HEK293 (cell line): ENCODE results near the gene GLT6D1.
A peak's percentile ranks its signal among the peaks of the same experiment; 100 is the strongest.

ENCODE experiments used
- CTCF ChIA-PET: fragments of 350-600 bp; formaldehyde crosslinking; extraction: SDS; loops from one replicate; lab custom pipeline; 2021; ENCODE audit warnings: antibody characterized with exemption; lab: Yijun Ruan, JAX
- POLR2A ChIA-PET: fragments of 300-600 bp; formaldehyde crosslinking; extraction: SDS; loops from one replicate; lab custom pipeline; 2020; ENCODE audit warnings: antibody characterized with exemption, inconsistent platforms; lab: Yijun Ruan, JAX
- H3K27ac ChIP-seq: fragments of 200-500 bp; sonication (Bioruptor generic); 2 replicates; pipeline ENCODE4 v1.5.1; 2014; ENCODE audit warnings: low read depth, low read length, control low read depth, inconsistent platforms; ENCODE audit errors: extremely low read depth
- H3K36me3 ChIP-seq, 2 experiments: fragments of 200-500 bp in 1 of 2; sonication (Bioruptor generic) in 1 of 2; 1 replicate in 1 of 2; 2 replicates in 1 of 2; pipeline ENCODE4 v1.5.1; 2014 to 2017; ENCODE audit warnings: inconsistent platforms in 2 of 2, low read length in 2 of 2; ENCODE audit not compliant: control insufficient read depth in 2 of 2, insufficient read depth in 1 of 2
- H3K4me1 ChIP-seq: fragments of 200-500 bp; sonication (Bioruptor generic); 2 replicates; pipeline ENCODE4 v1.5.1; 2014; ENCODE audit warnings: mild to moderate bottlenecking, low read length, inconsistent platforms; ENCODE audit not compliant: control insufficient read depth, insufficient read depth
- H3K4me3 ChIP-seq: 2 replicates; pipeline ENCODE4 v1.5.1; 2011; ENCODE audit warnings: low read depth, mild to moderate bottlenecking, control low read depth, low read length, moderate library complexity
- H3K9me3 ChIP-seq: fragments of 200-500 bp; sonication (Bioruptor generic); 2 replicates; pipeline ENCODE4 v1.5.1; 2014; ENCODE audit warnings: low read depth, low read length, inconsistent platforms; ENCODE audit not compliant: control insufficient read depth, insufficient read depth
- KLF8 ChIP-seq: fragments of 450-650 bp; formaldehyde crosslinking; IDR thresholded peaks from 2 replicates; pipeline ENCODE4 v1.5.1; 2016; ENCODE audit warnings: missing biosample characterization, missing genetic modification characterization
- MEIS1 ChIP-seq: sonication (generic); formaldehyde crosslinking; IDR thresholded peaks from 2 replicates; pipeline ENCODE4 v1.8.1; 2022; ENCODE audit warnings: missing genetic modification reagents, mild to moderate bottlenecking, borderline replicate concordance
- YY2 ChIP-seq: fragments of 450-650 bp; formaldehyde crosslinking; IDR thresholded peaks from 2 replicates; pipeline ENCODE4 v1.5.1; 2016; ENCODE audit warnings: missing biosample characterization, missing genetic modification characterization
- ZBTB11 ChIP-seq: fragments of 450-650 bp; formaldehyde crosslinking; conservative IDR thresholded peaks from 2 replicates; pipeline ENCODE4 v1.5.1; 2016; ENCODE audit warnings: low read depth, missing biosample characterization, missing genetic modification characterization
- ZIC2 ChIP-seq: fragments of 450-650 bp; formaldehyde crosslinking; IDR thresholded peaks from 2 replicates; pipeline ENCODE4 v1.5.1; 2016; ENCODE audit warnings: missing biosample characterization, missing genetic modification characterization
- ZNF112 ChIP-seq: fragments of 450-650 bp; formaldehyde crosslinking; IDR thresholded peaks from 2 replicates; pipeline ENCODE4 v1.5.0; 2017; ENCODE audit warnings: missing biosample characterization, missing genetic modification characterization
- ZNF138 ChIP-seq: fragments of 450-650 bp; formaldehyde crosslinking; IDR thresholded peaks from 2 replicates; pipeline ENCODE4 v1.5.1; 2016; ENCODE audit warnings: missing biosample characterization, missing genetic modification characterization, borderline replicate concordance
- ZNF146 ChIP-seq: fragments of 450-650 bp; formaldehyde crosslinking; IDR thresholded peaks from 2 replicates; pipeline ENCODE4 v1.5.1; 2016; ENCODE audit warnings: missing biosample characterization, missing genetic modification characterization
- ZNF202 ChIP-seq: fragments of 450-650 bp; formaldehyde crosslinking; IDR thresholded peaks from 2 replicates; pipeline ENCODE4 v1.5.1; 2016; ENCODE audit warnings: missing biosample characterization, missing genetic modification characterization, borderline replicate concordance
- ZNF221 ChIP-seq: fragments of 450-650 bp; formaldehyde crosslinking; IDR thresholded peaks from 2 replicates; pipeline ENCODE4 v1.5.1; 2017; ENCODE audit warnings: missing biosample characterization, missing genetic modification characterization, borderline replicate concordance
- ZNF23 ChIP-seq: fragments of 450-650 bp; formaldehyde crosslinking; IDR thresholded peaks from 2 replicates; pipeline ENCODE4 v1.5.1; 2016; ENCODE audit warnings: missing biosample characterization, missing genetic modification characterization, borderline replicate concordance
- ZNF24 ChIP-seq: fragments of 450-650 bp; formaldehyde crosslinking; IDR thresholded peaks from 2 replicates; pipeline ENCODE4 v1.5.1; 2016; ENCODE audit warnings: missing biosample characterization, missing genetic modification characterization
- ZNF248 ChIP-seq: fragments of 450-650 bp; formaldehyde crosslinking; IDR thresholded peaks from 2 replicates; pipeline ENCODE4 v1.5.1; 2017; ENCODE audit warnings: missing biosample characterization, missing genetic modification characterization
- ZNF350 ChIP-seq: fragments of 450-650 bp; formaldehyde crosslinking; IDR thresholded peaks from 2 replicates; pipeline ENCODE4 v1.5.0; 2017; ENCODE audit warnings: missing biosample characterization, mild to moderate bottlenecking, missing genetic modification characterization
- ZNF354C ChIP-seq: fragments of 450-650 bp; formaldehyde crosslinking; IDR thresholded peaks from 2 replicates; pipeline ENCODE4 v1.5.1; 2016; ENCODE audit warnings: missing biosample characterization, missing genetic modification characterization, low read depth, borderline replicate concordance
- ZNF394 ChIP-seq: fragments of 450-650 bp; formaldehyde crosslinking; IDR thresholded peaks from 2 replicates; pipeline ENCODE4 v1.5.1; 2016; ENCODE audit warnings: missing biosample characterization, missing genetic modification characterization, mild to moderate bottlenecking, moderate library complexity, borderline replicate concordance
- ZNF426 ChIP-seq: fragments of 450-650 bp; formaldehyde crosslinking; IDR thresholded peaks from 2 replicates; pipeline ENCODE4 v1.5.1; 2017; ENCODE audit warnings: missing biosample characterization, missing genetic modification characterization, mild to moderate bottlenecking, inconsistent platforms, moderate library complexity
- ZNF544 ChIP-seq: fragments of 450-650 bp; formaldehyde crosslinking; IDR thresholded peaks from 2 replicates; pipeline ENCODE4 v1.5.0; 2017; ENCODE audit warnings: missing biosample characterization, missing genetic modification characterization
- ZNF548 ChIP-seq: fragments of 450-650 bp; formaldehyde crosslinking; IDR thresholded peaks from 2 replicates; pipeline ENCODE4 v1.5.1; 2016; ENCODE audit warnings: missing biosample characterization, missing genetic modification characterization
- ZNF558 ChIP-seq: fragments of 450-650 bp; formaldehyde crosslinking; IDR thresholded peaks from 2 replicates; pipeline ENCODE4 v1.5.1; 2016; ENCODE audit warnings: missing biosample characterization, missing genetic modification characterization
- ZNF571 ChIP-seq: fragments of 450-650 bp; formaldehyde crosslinking; IDR thresholded peaks from 2 replicates; pipeline ENCODE4 v1.5.0; 2017; ENCODE audit warnings: missing biosample characterization, missing genetic modification characterization
- ZNF677 ChIP-seq: fragments of 450-650 bp; IDR thresholded peaks from 2 replicates; pipeline ENCODE4 v1.5.0; 2018; ENCODE audit warnings: missing biosample characterization, mild to moderate bottlenecking, missing genetic modification characterization, moderate library complexity
- ZNF777 ChIP-seq: fragments of 450-650 bp; formaldehyde crosslinking; IDR thresholded peaks from 2 replicates; pipeline ENCODE4 v1.5.1; 2017; ENCODE audit warnings: missing biosample characterization, missing genetic modification characterization, borderline replicate concordance
- ZSCAN16 ChIP-seq: fragments of 450-650 bp; formaldehyde crosslinking; IDR thresholded peaks from 2 replicates; pipeline ENCODE4 v1.5.1; 2016; ENCODE audit warnings: missing biosample characterization, missing genetic modification characterization

Gene GLT6D1

GRCh38 chr9:135683401-135684034 lies 44.2 kb upstream of the GLT6D1 start:
- H3K9me3 ChIP-seq, result no peaks in the 10 kb centered on the region
- POLR2A ChIA-PET, result no interaction called here
- TF ChIP-seq KLF8 (tag by site-specific recombination) (no peak), ZIC2 (tag by site-specific recombination) (peak; percentile 91)
- TF ChIP-seq, all 188 proteins: peak for 1
- CTCF ChIA-PET, result interaction anchor here (1.7 kb wide), 1 partner anchor 82 kb away, joined by 5 read pairs; no protein-coding TSS in a partner anchor
- Histone ChIP-seq H3K36me3 (no peaks in the 10 kb centered on the region), H3K4me3 (no peak overlapping the region), H3K27ac (no peak overlapping the region), H3K4me1 (no peaks in the 10 kb centered on the region)

- Histone ChIP-seq H3K4me1 (no peaks in the 10 kb centered on the region), H3K4me3 (no peak overlapping the region), H3K36me3 (no peaks in the 10 kb centered on the region)
- POLR2A ChIA-PET, result no interaction called here
- no peak for TF ChIP-seq ZNF202 (tag by site-specific recombination)
- TF ChIP-seq ZNF24 (tag by site-specific recombination), result no peak
- no peak for TF ChIP-seq ZNF544 (tag by site-specific recombination)
- no peak for TF ChIP-seq ZNF248 (tag by site-specific recombination)
- no peak for TF ChIP-seq ZNF777
- no peak for TF ChIP-seq ZNF350
- no peak for TF ChIP-seq ZNF677 (tag by site-specific recombination)
- TF ChIP-seq ZNF138 (tag by site-specific recombination), result no peak
- TF ChIP-seq YY2, result no peak
- no peak for TF ChIP-seq ZNF112 (tag by site-specific recombination)
- no peak for TF ChIP-seq ZBTB11
- no peak for TF ChIP-seq ZNF548 (tag by site-specific recombination)
- no peak for TF ChIP-seq ZNF221 (tag by site-specific recombination)
- no peak for TF ChIP-seq ZSCAN16 (tag by site-specific recombination)
- TF ChIP-seq ZNF23, result no peak
- no peak for TF ChIP-seq ZNF426 (tag by site-specific recombination)
- no peak for TF ChIP-seq ZNF571 (tag by site-specific recombination)
- TF ChIP-seq, all 188 proteins: peak for 0
- Histone ChIP-seq H3K27ac (no peak overlapping the region), H3K9me3 (no peaks in the 10 kb centered on the region)
- CTCF ChIA-PET, result no interaction called here
Observed at GRCh38 chr9:135681161-135681560, 41.8 kb upstream of the GLT6D1 start.

GRCh38 chr9:135680056-135680455 lies 40.7 kb upstream of the GLT6D1 start:
- Histone ChIP-seq H3K4me3 (no peak overlapping the region), H3K27ac (no peak overlapping the region), H3K9me3 (no peaks in the 10 kb centered on the region)
- CTCF ChIA-PET, result no interaction called here
- no peak for TF ChIP-seq ZNF558 (tag by site-specific recombination)
- TF ChIP-seq ZNF394, result no peak
- TF ChIP-seq MEIS1, result no peak
- no peak for TF ChIP-seq ZNF146 (tag by site-specific recombination)
- TF ChIP-seq ZNF354C (tag by site-specific recombination), result no peak
- TF ChIP-seq, all 188 proteins: peak for 0
- POLR2A ChIA-PET, result no interaction called here
- Histone ChIP-seq H3K36me3 (no peaks in the 10 kb centered on the region), H3K4me1 (no peaks in the 10 kb centered on the region)
